Loucy (cell line): ENCODE results near the gene TGM4.
"Not testable (repeated sequence)": the region's sequence is repeated elsewhere in the genome, so short reads cannot be mapped to it uniquely, and the experiment has no call there.

Experiments
- H2AFZ ChIP-seq: fragments of 200-600 bp; sonication (generic); 2 replicates; pipeline ENCODE4 v1.6.0; 2016; ENCODE audit warnings: antibody characterized with exemption, mild to moderate bottlenecking, low read length, moderate library complexity
- H3F3A ChIP-seq: fragments of 200-600 bp; 2 replicates; pipeline ENCODE4 v1.6.0; 2016; ENCODE audit warnings: antibody characterized with exemption, low read depth, mild to moderate bottlenecking
- H3K27me3 ChIP-seq: fragments of 200-600 bp; sonication (generic); 2 replicates; pipeline ENCODE4 v1.6.1; 2014; ENCODE audit warnings: low read length, mild to moderate bottlenecking; ENCODE audit not compliant: insufficient read depth, poor library complexity, severe bottlenecking
- H3K36me3 ChIP-seq: fragments of 200-600 bp; sonication (generic); 2 replicates; pipeline ENCODE4 v1.6.1; 2016; ENCODE audit warnings: low read length; ENCODE audit not compliant: insufficient read depth
- H3K4me1 ChIP-seq: fragments of 200-600 bp; sonication (generic); 2 replicates; pipeline ENCODE4 v1.5.1; 2014; ENCODE audit warnings: low read length, mild to moderate bottlenecking; ENCODE audit not compliant: insufficient read depth, poor library complexity, severe bottlenecking
- H3K4me2 ChIP-seq: fragments of 200-600 bp; sonication (generic); 2 replicates; pipeline ENCODE4 v1.6.0; 2014; ENCODE audit warnings: antibody characterized with exemption, low read length, low read depth, mild to moderate bottlenecking; ENCODE audit not compliant: poor library complexity, severe bottlenecking
- H3K4me3 ChIP-seq: fragments of 200-600 bp; sonication (generic); 2 replicates; pipeline ENCODE4 v1.5.1; 2014; ENCODE audit warnings: low read length, mild to moderate bottlenecking, mixed read lengths; ENCODE audit not compliant: poor library complexity, severe bottlenecking
- H3K79me2 ChIP-seq: fragments of 200-600 bp; sonication (generic); 2 replicates; pipeline ENCODE4 v1.6.1; 2014; ENCODE audit warnings: low read length; ENCODE audit not compliant: insufficient read depth
- H3K9ac ChIP-seq: fragments of 200-600 bp; sonication (generic); 2 replicates; pipeline ENCODE4 v1.6.0; 2014; ENCODE audit warnings: mild to moderate bottlenecking, low read depth, low read length, moderate library complexity; ENCODE audit not compliant: poor library complexity, severe bottlenecking
- H3K9me2 ChIP-seq: fragments of 200-600 bp; sonication (generic); replicated peaks from 2 replicates; pipeline ENCODE4 v1.6.1; 2016; ENCODE audit warnings: low read depth, low read length, mixed read lengths
- H3K9me3 ChIP-seq: fragments of 200-600 bp; sonication (generic); 2 replicates; pipeline ENCODE4 v1.6.1; 2014; ENCODE audit warnings: mild to moderate bottlenecking, antibody characterized with exemption, low read length, low read depth; ENCODE audit not compliant: insufficient read depth
- H4K20me1 ChIP-seq: fragments of 200-600 bp; sonication (generic); 2 replicates; pipeline ENCODE4 v1.6.0; 2014; ENCODE audit warnings: antibody characterized with exemption, low read length, mild to moderate bottlenecking; ENCODE audit not compliant: insufficient read depth, poor library complexity, severe bottlenecking
- CTCF ChIP-seq: fragments of 200-600 bp; sonication (generic); conservative IDR thresholded peaks from 2 replicates; pipeline ENCODE4 v1.5.1; 2014; ENCODE audit warnings: mild to moderate bottlenecking, antibody characterized with exemption, low read length
- EZH2phosphoT487 ChIP-seq: fragments of 200-600 bp; IDR thresholded peaks from 2 replicates; pipeline ENCODE4 v1.6.1; 2018; ENCODE audit warnings: antibody characterized with exemption, mild to moderate bottlenecking, moderate library complexity, borderline replicate concordance

TGM4 gene

GRCh38 chr3:44845528-44846520 lies 28.6 kb upstream of the TGM4 start:
- no peaks in the 10 kb centered on the region for H4K20me1 ChIP-seq
- H3K4me1 ChIP-seq = no peaks in the 10 kb centered on the region
- H3K36me3 ChIP-seq = peaks cover 88% of the 10 kb centered on the region
- no peak overlapping the region for H3K9ac ChIP-seq
- no peak for TF ChIP-seq EZH2phosphoT487
- no peak for TF ChIP-seq CTCF
- no peaks in the 10 kb centered on the region for H3K79me2 ChIP-seq
- no peaks in the 10 kb centered on the region for H3K9me2 ChIP-seq
- no peak overlapping the region for H2AFZ ChIP-seq
- no peaks in the 10 kb centered on the region for H3K27me3 ChIP-seq
- no peak overlapping the region for H3K4me2 ChIP-seq
- H3K4me3 ChIP-seq = no peak overlapping the region
- no peaks in the 10 kb centered on the region for H3K9me3 ChIP-seq
- H3F3A ChIP-seq = no peaks in the 10 kb centered on the region

GRCh38 chr3:44848634-44849033 lies 25.8 kb upstream of the TGM4 start:
- H3K9ac ChIP-seq = no peak overlapping the region
- H2AFZ ChIP-seq = no peak overlapping the region
- no peaks in the 10 kb centered on the region for H3K79me2 ChIP-seq
- H3K9me2 ChIP-seq = no peaks in the 10 kb centered on the region
- H3F3A ChIP-seq = no peaks in the 10 kb centered on the region
- H4K20me1 ChIP-seq = no peaks in the 10 kb centered on the region
- TF ChIP-seq CTCF (no peak), EZH2phosphoT487 (no peak)
- no peaks in the 10 kb centered on the region for H3K27me3 ChIP-seq
- no peaks in the 10 kb centered on the region; the same call in 1 of the 2 replicates for H3K9me3 ChIP-seq
- no peak overlapping the region for H3K4me3 ChIP-seq
- H3K4me2 ChIP-seq = no peak overlapping the region
- H3K4me1 ChIP-seq = no peaks in the 10 kb centered on the region
- peaks cover 82% of the 10 kb centered on the region for H3K36me3 ChIP-seq

- H3F3A ChIP-seq, H4K20me1 ChIP-seq, H3K79me2 ChIP-seq, H3K9me3 ChIP-seq, H3K27me3 ChIP-seq, H3K4me1 ChIP-seq, H2AFZ ChIP-seq, H3K4me3 ChIP-seq, H3K9me2 ChIP-seq, H3K9ac ChIP-seq, H3K4me2 ChIP-seq: not testable (repeated sequence)
- H3K36me3 ChIP-seq = peaks cover 43% of the 10 kb centered on the region
These were observed 17.7 kb upstream of the TGM4 start for GRCh38 chr3:44856663-44857062.

GRCh38 chr3:44860117-44860516 lies 14.3 kb upstream of the TGM4 start:
- no peak overlapping the region for H3K4me2 ChIP-seq

More at GRCh38 chr3:44860117-44860516, 14.3 kb upstream of the TGM4 start:
- H3K36me3 ChIP-seq = peaks cover 11% of the 10 kb centered on the region; the same call in 1 of the 2 replicates
- no peaks in the 10 kb centered on the region for H3K79me2 ChIP-seq
- H3K4me3 ChIP-seq = no peak overlapping the region
- no peaks in the 10 kb centered on the region for H3K9me3 ChIP-seq
- H3K27me3 ChIP-seq = no peaks in the 10 kb centered on the region
- no peaks in the 10 kb centered on the region for H4K20me1 ChIP-seq
- H3K9me2 ChIP-seq = no peaks in the 10 kb centered on the region
- TF ChIP-seq EZH2phosphoT487 (no peak), CTCF (no peak)
- H3K9ac ChIP-seq = no peak overlapping the region
- H2AFZ ChIP-seq = no peak overlapping the region
- peaks cover 2% of the 10 kb centered on the region for H3K4me1 ChIP-seq
- no peaks in the 10 kb centered on the region for H3F3A ChIP-seq
